Nephron (organoid): ENCODE results near the gene GFM1.

ENCODE experiments used
- H3K27ac Mint-ChIP-seq, 3 experiments: 2 replicates each; pipeline ENCODE4 v1.8.0; 2020; ENCODE audit warnings: mixed read lengths in 3 of 3, mild to moderate bottlenecking in 2 of 3, moderate library complexity in 1 of 3
- H3K27me3 Mint-ChIP-seq: 2 replicates; pipeline ENCODE4 v1.8.0; 2021; ENCODE audit warnings: low read depth, mild to moderate bottlenecking, moderate library complexity, mixed read lengths
- H3K36me3 Mint-ChIP-seq: 2 replicates; pipeline ENCODE4 v1.8.0; 2020; ENCODE audit warnings: low read depth, mixed read lengths
- H3K4me1 Mint-ChIP-seq: 2 replicates; pipeline ENCODE4 v1.8.0; 2020; ENCODE audit warnings: mixed read lengths
- H3K4me3 Mint-ChIP-seq, 3 experiments: 2 replicates each; pipeline ENCODE4 v1.8.0; 2020; ENCODE audit warnings: mild to moderate bottlenecking in 3 of 3, mixed read lengths in 3 of 3, moderate library complexity in 2 of 3
- H3K9me3 Mint-ChIP-seq: 2 replicates; pipeline ENCODE4 v1.8.0; 2020; ENCODE audit warnings: mixed read lengths
- TF ChIP-seq, protein P1 (sequence below), 3 experiments: fragments of 200-600 bp; sonication (generic); IDR thresholded peaks; one replicate each; pipeline ENCODE4 v1.5.0; 2021; ENCODE audit warnings: antibody characterized with exemption in 3 of 3; ENCODE audit not compliant: unreplicated experiment in 3 of 3

GFM1 gene

DNA sequence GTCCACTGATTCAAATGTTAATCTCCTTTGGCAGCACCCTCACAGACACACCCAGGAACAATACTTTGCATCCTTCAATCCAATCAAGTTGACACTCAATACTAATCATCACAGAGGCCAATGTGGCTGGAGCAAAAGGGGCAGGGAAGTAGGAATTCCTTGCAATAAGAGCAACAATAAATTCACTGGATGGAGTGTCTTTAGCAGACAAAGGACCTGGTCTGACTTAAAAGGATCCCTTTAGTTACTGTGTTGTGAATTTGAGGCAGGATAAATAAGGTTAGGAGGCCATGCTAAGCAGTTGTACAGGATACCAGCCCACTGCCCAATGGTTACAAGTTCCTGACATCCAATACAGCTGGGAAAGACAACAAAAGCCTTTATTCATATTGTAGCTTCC, 12.3 kb upstream of the GFM1 start:
- Mint-ChIP-seq H3K4me1 (no peaks in the 10 kb centered on the region), H3K4me3 (no peak overlapping the region), H3K36me3 (peaks cover 5% of the 10 kb centered on the region), H3K27me3 (no peaks in the 10 kb centered on the region), H3K9me3 (peaks cover 14% of the 10 kb centered on the region), H3K27ac (no peak overlapping the region)
- TF ChIP-seq, protein P1, sequence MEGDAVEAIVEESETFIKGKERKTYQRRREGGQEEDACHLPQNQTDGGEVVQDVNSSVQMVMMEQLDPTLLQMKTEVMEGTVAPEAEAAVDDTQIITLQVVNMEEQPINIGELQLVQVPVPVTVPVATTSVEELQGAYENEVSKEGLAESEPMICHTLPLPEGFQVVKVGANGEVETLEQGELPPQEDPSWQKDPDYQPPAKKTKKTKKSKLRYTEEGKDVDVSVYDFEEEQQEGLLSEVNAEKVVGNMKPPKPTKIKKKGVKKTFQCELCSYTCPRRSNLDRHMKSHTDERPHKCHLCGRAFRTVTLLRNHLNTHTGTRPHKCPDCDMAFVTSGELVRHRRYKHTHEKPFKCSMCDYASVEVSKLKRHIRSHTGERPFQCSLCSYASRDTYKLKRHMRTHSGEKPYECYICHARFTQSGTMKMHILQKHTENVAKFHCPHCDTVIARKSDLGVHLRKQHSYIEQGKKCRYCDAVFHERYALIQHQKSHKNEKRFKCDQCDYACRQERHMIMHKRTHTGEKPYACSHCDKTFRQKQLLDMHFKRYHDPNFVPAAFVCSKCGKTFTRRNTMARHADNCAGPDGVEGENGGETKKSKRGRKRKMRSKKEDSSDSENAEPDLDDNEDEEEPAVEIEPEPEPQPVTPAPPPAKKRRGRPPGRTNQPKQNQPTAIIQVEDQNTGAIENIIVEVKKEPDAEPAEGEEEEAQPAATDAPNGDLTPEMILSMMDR (IDR thresholded peaks at IDR 0.05; ENCODE audit: unreplicated experiment in 3 of 3), result no peak

DNA sequence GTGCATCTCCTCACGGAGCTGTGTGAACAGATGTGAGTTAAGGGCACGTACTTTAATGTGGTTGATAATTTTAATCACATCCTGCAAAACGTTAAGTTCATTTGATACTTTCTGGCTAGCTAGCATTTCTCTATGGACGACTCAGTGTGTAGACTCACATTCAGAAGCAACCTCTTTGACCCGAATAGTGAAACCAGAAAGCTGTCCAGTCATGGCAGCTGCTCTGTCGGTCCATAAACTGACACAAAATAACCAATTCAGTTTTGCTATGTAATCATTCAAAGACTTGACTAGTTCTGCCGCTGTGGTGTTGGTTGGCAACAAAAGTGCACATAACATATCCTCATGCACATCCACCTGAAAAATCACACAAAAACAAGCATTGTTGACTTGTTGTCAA, 3.7 kb upstream of the GFM1 start:
- Mint-ChIP-seq H3K27me3 (no peaks in the 10 kb centered on the region), H3K4me1 (peaks cover 13% of the 10 kb centered on the region), H3K4me3 (no peak overlapping the region), H3K36me3 (no peaks in the 10 kb centered on the region), H3K9me3 (peaks cover 3% of the 10 kb centered on the region), H3K27ac (no peak overlapping the region)
- TF ChIP-seq, protein P1 (IDR thresholded peaks at IDR 0.05; ENCODE audit: unreplicated experiment in 3 of 3), result no peak

DNA sequence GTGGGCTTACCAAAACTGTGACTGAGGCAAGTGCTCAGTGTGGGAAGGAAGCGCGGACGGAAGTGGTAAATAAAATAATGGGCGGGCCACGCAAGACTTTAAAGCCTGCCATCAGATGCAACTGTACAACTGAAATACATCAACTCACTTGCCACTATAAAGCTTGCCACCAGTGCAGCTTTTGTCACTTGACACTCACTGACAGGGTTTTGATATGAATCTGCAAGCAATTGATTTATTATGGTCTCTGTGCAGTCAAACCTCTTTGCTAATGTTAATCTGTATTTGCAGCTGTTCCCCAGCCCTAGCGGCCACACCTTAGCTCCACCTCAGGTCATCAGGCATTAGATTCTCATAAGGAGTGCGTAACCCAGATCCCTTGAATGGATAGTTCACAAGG, 2.3 kb upstream of the GFM1 start:
- Mint-ChIP-seq H3K36me3 (peaks cover 5% of the 10 kb centered on the region), H3K27me3 (no peaks in the 10 kb centered on the region), H3K27ac (no peak overlapping the region), H3K4me1 (peaks cover 13% of the 10 kb centered on the region), H3K9me3 (peaks cover 3% of the 10 kb centered on the region), H3K4me3 (no peak overlapping the region)
- TF ChIP-seq, protein P1 (IDR thresholded peaks at IDR 0.05; ENCODE audit: unreplicated experiment in 3 of 3), result no peak

DNA sequence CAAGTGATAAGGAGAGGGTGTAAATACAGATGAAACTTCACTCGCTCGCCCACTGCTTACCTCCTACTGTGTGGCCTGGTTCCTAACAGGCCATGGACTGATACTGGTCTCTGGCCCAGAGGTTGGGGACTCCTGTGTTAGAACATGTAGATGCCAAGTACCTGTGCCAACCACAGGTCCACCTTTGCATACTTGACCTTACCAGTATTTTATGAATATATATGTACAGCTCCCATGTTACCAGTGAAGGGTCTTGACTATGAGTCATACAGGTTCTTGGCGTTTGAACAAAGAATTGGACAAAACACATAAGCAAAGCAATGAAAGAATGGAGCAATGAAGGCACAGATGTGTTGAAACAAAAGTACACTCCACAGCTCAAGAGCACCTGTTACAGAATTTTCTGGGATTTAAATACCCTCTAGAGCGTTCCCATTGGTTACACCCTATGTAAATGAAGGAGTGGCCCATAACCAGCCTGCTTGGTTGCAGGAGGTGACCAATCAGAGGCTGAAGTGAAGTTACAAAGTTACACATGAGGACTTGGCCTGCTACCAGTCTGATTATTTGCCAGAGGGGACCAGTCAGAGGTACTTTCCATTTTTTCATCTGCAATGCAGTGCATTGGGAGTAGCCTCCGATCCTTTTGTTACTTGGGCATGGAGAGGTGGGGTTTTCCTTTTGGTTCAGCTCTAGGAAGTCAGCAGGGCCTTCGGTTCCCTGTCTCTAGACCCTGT, 1.7 kb upstream of the GFM1 start:
- peaks cover 5% of the 10 kb centered on the region for H3K36me3 Mint-ChIP-seq
- H3K4me1 Mint-ChIP-seq, result peaks cover 13% of the 10 kb centered on the region
- no peaks in the 10 kb centered on the region for H3K27me3 Mint-ChIP-seq
- peaks cover 3% of the 10 kb centered on the region for H3K9me3 Mint-ChIP-seq
- H3K27ac Mint-ChIP-seq, result no peak overlapping the region
- peak overlapping the region in 2 of 3 experiments; percentile 10 to 26 for H3K4me3 Mint-ChIP-seq
- TF ChIP-seq, protein P1 (IDR thresholded peaks at IDR 0.05; ENCODE audit: unreplicated experiment in 3 of 3), result no peak

DNA sequence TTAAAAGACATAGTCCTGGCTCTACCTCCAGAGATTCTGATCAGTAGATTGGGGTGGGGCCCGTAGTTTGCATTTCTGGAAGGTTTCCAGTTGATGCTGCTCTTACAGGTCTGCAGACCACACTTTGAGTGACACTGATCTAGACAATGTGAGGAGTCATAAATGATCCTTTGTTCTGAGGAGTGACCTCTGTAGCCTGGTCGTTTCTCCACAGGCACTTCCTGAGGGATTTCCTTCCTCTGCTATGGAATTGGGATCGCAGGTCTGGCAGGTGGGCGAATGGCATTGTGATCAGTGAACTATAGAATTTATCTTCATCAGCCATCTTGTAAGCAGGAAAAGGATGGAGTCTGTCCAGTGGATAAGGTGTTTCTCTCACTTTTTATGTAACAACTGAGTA, 5.5 kb downstream of the GFM1 start:
- Mint-ChIP-seq H3K36me3 (peaks cover 31% of the 10 kb centered on the region), H3K9me3 (no peaks in the 10 kb centered on the region), H3K27me3 (no peaks in the 10 kb centered on the region), H3K27ac (no peak overlapping the region), H3K4me3 (no peak overlapping the region), H3K4me1 (peaks cover 8% of the 10 kb centered on the region)
- TF ChIP-seq, protein P1 (IDR thresholded peaks at IDR 0.05; ENCODE audit: unreplicated experiment in 3 of 3), result no peak

DNA sequence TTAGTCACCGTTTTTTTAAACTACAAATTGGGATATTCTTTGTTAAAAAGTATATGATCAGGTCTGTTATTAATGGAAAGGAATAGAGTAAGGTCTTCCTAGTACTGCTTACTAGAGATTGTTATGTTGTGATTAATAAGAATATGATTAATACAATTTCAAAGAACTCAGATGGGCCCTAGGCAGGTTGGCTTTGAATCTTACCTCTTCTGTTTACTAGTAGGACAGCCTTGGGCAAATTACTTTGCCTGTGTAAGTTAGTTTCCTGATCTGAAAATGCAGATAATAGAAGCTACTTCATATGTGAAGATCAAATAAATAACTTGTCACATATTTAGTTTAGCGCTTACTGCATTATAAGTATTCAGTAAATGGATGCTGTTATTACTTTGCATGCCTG, 6.9 kb downstream of the GFM1 start:
- H3K4me1 Mint-ChIP-seq, result no peaks in the 10 kb centered on the region
- no peaks in the 10 kb centered on the region for H3K27me3 Mint-ChIP-seq
- H3K36me3 Mint-ChIP-seq, result peaks cover 35% of the 10 kb centered on the region
- H3K27ac Mint-ChIP-seq, result no peak overlapping the region
- H3K9me3 Mint-ChIP-seq, result no peaks in the 10 kb centered on the region
- H3K4me3 Mint-ChIP-seq, result no peak overlapping the region
- TF ChIP-seq, protein P1 (IDR thresholded peaks at IDR 0.05; ENCODE audit: unreplicated experiment in 3 of 3), result no peak
